Ovary (tissue), 3 donors: ENCODE measurements around the gene P2RX1.

Experiments
- EP300 ChIP-seq: sonication (generic); formaldehyde crosslinking; IDR thresholded peaks from one replicate; pipeline ENCODE4 v1.6.1; 2017; ENCODE audit warnings: antibody characterized with exemption
- POLR2A ChIP-seq: fragments of 450-650 bp; IDR thresholded peaks from one replicate; pipeline ENCODE4 v1.6.1; 2017; ENCODE audit warnings: antibody characterized with exemption, mild to moderate bottlenecking, moderate library complexity
- TF ChIP-seq, protein P1 (sequence below), 3 donors: fragments of 450-650 bp in 2 of 3; fragments of 200-600 bp in 1 of 3; IDR thresholded peaks; one replicate each; pipeline versions ENCODE4 v1.5.1 to v1.8.0; 2016 to 2022; ENCODE audit warnings: antibody characterized with exemption in 3 of 3, mild to moderate bottlenecking in 1 of 3
- donor health status: DM: no; HTN: no; CAD: no.

DNA sequence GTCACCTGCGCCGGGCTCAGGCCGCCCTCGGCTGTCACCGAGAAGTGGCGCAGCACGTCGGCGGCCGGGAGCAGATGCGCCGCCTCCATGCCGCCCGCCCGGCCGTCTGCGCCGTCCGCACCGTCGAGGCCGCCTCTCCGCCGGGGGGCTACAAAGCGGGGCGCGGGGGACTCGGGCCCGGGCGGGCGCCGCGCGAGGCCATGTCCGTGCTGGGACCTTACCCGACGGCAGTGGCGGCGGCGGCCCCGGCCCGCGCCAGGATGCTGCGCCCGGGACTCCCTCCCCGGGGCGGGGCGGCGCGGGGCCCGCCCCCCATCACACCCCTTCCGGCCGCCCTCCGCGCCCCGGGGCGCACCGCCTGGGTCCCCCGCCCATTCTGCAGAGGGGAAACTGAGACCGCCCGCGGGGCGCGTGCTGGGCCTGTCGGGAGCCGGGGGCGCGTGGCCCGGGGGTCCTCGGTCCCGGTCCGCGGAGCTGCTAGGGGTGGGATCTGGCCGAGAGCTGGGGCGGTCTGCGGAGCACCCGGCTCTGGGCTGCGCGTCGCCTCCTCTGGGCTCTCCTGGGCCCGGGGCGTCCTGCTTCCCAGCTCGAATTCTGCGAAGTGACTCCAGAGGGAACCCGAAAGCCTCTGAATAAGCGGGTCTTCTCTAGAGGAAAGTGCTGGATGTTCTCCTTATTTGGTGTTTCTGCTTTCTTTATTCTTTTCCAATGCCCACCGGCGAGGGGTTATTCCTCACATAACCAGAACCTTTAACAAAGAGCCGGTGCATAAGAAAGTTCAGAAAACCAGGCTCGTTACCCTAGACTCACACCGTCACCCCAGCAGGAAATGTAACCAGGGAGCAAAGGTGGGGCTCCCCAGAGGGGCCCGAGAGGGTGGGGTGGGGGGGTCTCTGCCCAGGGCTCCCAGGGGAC lies 48.2 kb upstream of the P2RX1 start, which contains the start of gene ATP2A3:
- TF ChIP-seq, protein P1, sequence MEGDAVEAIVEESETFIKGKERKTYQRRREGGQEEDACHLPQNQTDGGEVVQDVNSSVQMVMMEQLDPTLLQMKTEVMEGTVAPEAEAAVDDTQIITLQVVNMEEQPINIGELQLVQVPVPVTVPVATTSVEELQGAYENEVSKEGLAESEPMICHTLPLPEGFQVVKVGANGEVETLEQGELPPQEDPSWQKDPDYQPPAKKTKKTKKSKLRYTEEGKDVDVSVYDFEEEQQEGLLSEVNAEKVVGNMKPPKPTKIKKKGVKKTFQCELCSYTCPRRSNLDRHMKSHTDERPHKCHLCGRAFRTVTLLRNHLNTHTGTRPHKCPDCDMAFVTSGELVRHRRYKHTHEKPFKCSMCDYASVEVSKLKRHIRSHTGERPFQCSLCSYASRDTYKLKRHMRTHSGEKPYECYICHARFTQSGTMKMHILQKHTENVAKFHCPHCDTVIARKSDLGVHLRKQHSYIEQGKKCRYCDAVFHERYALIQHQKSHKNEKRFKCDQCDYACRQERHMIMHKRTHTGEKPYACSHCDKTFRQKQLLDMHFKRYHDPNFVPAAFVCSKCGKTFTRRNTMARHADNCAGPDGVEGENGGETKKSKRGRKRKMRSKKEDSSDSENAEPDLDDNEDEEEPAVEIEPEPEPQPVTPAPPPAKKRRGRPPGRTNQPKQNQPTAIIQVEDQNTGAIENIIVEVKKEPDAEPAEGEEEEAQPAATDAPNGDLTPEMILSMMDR (IDR thresholded peaks at IDR 0.05) = no peak
- no peak for TF ChIP-seq POLR2A
- TF ChIP-seq EP300 = no peak
